Measurements from ENCODE around the gene NRF1.

The NRF1 gene

DNA sequence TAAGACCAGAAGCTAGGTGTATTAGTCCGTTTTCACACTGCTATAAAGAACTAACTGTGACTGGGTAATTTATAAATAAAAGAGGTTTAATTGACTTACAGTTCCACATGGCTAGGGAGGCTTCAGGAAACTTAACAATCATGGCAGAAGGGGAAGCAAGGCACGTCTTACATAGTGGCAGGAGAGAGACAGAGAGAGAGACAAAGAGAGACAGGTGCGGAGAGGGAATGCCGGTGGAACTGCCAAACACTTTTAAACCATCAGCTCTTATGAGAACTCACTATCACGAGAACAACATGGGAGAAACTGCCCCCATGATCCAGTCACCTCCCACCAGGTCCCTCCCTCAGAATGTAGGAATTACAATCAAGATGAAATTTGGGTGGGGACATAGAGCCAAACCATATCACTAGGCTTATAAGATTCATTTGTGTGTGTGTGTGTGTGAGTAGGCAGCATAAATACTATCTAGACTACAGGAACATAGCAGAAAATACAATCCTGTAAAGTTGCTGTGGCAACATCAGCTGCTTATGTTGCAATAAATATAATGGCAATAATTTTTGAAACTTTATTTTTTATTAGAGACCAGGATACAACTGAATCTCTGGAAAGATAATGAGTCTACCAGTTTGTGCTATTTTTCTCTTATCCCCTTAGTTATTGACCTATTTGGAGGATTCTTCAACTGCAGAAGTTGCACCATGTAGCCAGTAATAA lies 77.1 kb downstream of the NRF1 start:
- FAIRE-seq: no peak

GRCh38 chr7:129689995-129690581 lies 78.6 kb downstream of the NRF1 start:
- peak; percentile 78 for FAIRE-seq

DNA sequence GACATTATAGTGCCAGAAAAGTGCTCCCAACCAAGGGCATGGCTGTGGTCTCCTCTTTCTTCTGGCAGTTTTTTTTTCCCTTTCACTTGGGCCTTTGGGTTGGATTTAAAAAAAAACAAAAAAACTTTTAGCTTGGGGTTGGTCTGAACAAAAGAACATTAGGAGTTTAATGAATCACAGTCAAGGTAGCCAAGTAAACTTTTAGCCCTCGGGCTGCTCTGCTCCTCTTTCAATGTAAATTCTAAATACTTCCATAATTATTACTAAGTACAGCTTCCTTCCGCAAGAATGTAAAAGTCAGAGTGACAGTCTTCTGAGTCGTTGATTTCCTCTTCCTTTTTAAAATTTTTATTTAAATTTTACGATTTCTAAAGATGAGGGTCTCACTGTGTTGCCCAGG lies 79.2 kb downstream of the NRF1 start:
- no peak for FAIRE-seq

GRCh38 chr7:129698516-129699418 lies 87.2 kb downstream of the NRF1 start:
- no peak for FAIRE-seq

- no peak for FAIRE-seq
Observed at GRCh38 chr7:129702316-129702715, 90.8 kb downstream of the NRF1 start.

GRCh38 chr7:129702761-129703338 lies 91.3 kb downstream of the NRF1 start:
- no peak for FAIRE-seq

- no peak for FAIRE-seq
Observed at GRCh38 chr7:129703751-129704150, 92.2 kb downstream of the NRF1 start.

DNA sequence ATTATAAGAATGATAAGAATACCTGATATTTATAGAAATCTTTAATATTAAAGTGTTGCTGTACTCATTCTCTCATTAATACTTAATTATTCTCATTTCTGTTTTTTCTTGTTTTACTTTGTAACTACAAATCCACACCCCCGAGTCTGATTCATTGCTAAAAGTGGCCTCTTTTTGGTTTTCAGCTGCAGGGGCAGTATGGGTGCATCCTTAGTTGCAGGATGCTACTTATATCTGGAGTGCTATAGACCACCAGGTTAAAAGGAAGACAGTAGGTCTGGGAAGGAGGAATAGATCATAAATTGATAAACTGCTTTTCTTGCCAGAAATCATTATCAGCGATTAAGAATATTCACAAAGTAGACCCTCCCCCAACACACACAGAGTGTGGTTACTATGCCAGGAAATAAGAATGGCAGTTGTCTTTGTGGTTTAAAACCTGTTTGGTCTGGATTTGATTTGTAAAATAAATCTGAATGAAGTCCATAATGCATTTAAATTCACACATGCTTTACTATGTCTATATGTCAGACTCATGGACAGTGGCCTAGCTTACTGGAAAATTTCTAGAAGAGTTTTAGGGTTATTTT lies 96.5 kb downstream of the NRF1 start:
- FAIRE-seq: no peak

GRCh38 chr7:129713544-129713943 lies 102.0 kb downstream of the NRF1 start:
- FAIRE-seq: no peak

- FAIRE-seq: no peak
Observed at GRCh38 chr7:129714514-129715063, 103.1 kb downstream of the NRF1 start.

DNA sequence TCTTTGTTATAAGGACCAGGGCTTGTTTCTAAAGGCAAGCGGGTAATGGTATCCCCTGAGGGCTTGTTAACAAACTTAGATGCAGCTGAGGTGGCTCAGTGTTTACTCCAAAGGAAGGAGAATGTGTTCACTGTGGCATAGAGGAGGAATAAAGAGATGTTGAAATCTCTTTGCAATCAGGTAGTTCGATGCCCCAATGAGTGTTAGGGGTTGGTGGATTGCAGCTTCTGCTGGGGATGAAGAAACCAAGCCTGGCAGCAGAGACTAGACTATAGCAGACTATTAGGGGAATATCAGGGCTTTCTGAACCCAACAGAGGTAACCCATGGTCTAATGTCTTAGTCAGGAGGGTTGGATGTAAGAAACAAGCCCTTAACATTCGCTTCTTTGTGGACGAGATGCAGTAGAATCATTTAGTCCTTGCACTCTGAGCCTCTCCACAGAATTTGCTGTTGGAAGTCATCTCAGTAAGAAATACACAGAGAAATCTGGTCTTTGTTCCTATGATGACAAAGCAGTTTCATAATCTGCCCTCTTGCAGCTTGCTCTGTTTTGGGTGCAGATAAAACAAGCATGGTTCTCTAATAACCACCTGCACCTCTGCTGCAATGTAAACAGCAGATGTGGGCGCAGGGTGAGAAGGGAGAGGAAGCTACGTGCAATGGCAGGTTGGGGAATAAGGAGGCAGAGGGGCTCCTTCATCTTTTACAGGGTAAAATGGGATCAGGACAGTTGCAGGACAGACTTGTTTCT lies 108.6 kb downstream of the NRF1 start:
- FAIRE-seq: no peak

DNA sequence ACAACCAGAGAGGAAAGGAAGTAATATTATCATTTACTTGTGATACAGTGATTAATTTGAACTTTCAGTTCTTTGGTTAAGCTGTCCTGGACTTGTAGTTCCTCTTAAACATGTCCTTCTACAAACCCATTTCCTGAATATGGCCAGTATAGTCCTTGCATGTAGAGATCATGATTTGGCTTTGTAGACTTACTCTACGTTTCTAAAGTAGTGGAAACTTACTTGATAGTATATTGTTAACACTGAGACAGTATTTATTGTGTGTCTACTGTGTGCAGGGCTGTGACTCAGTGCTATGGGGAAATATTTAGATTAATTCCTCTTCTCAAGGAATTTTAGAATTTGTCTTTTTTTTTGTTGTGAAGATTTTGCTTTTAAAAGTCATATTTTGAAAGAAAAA lies 109.5 kb downstream of the NRF1 start:
- FAIRE-seq: no peak

DNA sequence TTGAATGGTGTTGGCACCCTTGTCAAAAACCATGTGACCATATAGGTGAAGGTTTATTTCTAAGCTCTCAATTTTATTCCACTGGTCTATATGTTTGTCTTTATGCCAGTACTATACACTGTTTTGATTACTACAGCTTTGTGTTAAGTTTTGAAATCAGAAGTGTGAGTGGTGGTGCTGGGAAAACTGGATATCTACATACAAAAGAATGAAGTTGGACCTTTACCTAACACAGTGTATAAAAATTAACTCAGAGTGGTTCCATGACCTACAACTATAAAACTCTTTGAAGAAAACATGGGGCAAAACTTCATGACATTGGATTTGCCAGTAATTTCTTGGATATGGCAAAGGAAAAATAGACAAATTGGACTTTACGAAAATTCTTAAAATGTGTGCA lies 112.2 kb downstream of the NRF1 start:
- FAIRE-seq: no peak

GRCh38 chr7:129724796-129725195 lies 113.3 kb downstream of the NRF1 start:
- FAIRE-seq: no peak

DNA sequence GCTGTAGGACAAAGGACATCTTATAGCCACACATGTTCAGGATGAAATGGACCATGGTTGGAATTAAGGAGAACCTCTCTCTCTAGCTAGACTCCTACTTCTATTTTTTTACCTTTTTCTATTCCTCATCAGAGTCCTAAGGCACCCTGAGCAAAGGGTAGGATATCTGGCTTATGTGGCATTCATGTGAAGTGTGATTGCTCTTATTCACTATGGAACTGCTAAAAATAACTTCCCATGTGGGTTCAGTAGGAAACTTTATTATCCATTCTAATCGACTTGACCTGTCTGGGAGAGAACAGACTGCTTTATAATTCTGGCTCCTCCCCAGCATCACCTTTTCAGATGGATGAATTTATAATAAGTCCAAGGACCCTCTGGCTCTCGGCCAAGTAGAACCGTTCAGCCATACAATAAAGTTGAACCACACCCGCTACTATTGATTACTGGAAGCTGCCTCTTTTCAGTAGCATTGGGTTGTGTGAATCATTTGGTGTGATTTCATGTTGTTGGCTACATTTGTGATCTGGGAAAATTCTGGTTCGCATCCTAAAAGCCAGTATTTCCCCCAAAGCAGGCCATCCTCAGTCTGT lies 117.5 kb downstream of the NRF1 start:
- FAIRE-seq: no peak

- FAIRE-seq: no peak
Observed at GRCh38 chr7:129729511-129729910, 118.0 kb downstream of the NRF1 start.

DNA sequence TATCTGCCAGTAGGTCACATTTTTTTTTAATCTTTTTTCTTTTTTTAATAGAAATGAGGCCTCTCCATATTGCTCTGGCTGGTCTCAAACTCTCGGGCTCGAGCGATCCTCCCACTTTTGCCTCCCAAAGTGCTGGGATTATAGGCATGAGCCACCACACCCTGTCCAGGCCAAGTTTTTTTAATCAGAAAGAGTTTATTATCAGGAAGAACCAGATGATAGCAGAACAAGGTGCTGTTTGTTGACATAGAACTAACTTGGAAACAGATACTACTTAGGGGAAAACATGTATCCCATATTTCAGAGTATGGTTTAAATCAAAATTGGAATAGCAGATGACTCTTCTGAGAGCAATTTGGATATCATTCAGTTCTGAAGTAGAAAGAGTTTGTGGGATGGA lies 118.6 kb downstream of the NRF1 start:
- no peak for FAIRE-seq

- FAIRE-seq: no peak
Observed at GRCh38 chr7:129734400-129734799, 122.9 kb downstream of the NRF1 start.

DNA sequence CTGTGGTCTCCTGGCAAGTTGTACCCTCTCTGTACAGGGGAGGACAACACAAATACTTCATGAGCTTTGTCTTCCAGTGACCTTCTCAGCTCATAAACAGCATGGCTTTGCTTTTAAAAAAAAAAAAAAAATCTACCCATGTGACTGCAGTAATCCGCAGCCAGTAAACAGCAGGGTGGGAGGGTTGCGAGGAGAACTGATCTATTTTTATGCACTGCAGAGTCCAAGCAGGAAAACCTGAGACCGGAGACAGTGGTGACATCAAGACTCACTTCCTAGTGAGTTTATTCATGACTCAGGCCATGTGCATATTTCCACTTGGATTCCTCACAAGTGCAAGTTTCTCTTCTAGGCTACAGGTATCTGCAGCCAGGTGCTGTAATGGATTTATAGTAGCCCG lies 127.9 kb downstream of the NRF1 start:
- FAIRE-seq: peak; percentile 92

GRCh38 chr7:129740574-129741410 lies 129.3 kb downstream of the NRF1 start:
- no peak for FAIRE-seq

Data from islet of Langerhans (tissue), 1 donor.